Measurements from ENCODE around the gene C19orf25.

GRCh38 chr19:1430246-1430645 is 48.8 kb downstream of the C19orf25 start:
- TF ChIP-seq CTCF (IDR thresholded peaks at IDR 0.05; ENCODE audit: insufficient read depth, low read length) (no peak), REST (IDR thresholded peaks at IDR 0.05; ENCODE audit: insufficient replicate concordance, low read depth) (no peak), POLR2AphosphoS5 (IDR thresholded peaks at IDR 0.05; ENCODE audit: low read depth) (no peak), GABPA (IDR thresholded peaks at IDR 0.05; ENCODE audit: low read depth) (no peak), SPI1 (IDR thresholded peaks at IDR 0.05; ENCODE audit: borderline replicate concordance, low read depth) (no peak)
